Thymus (tissue), 14 donors: ENCODE results near the gene TRIL. TPM values are rescaled to one million over a fixed set of nuclear protein-coding genes. Genes with fewer than 3 reads are reported as not detected.

ENCODE experiments used
- DNase-seq, 9 donors: peaks; one replicate each; pipeline ENCODE4 v3.0.0-alpha.2; 2013; ENCODE audit warnings: low spot score in 9 of 9, low read depth in 6 of 9, missing footprints in 1 of 9
- H3K27ac ChIP-seq, 2 donors: one replicate each; pipeline ENCODE4 v1.5.1; 2013; ENCODE audit warnings: control low read depth in 1 of 2, low read depth in 1 of 2, low read length in 1 of 2, mild to moderate bottlenecking in 1 of 2, moderate library complexity in 1 of 2
- H3K27me3 ChIP-seq, 2 donors: one replicate each; pipeline ENCODE4 v1.5.1; 2013; ENCODE audit warnings: low read length in 1 of 2; ENCODE audit not compliant: control insufficient read depth in 2 of 2, insufficient read depth in 1 of 2
- H3K36me3 ChIP-seq, 2 donors: one replicate each; pipeline ENCODE4 v1.5.1; 2013; ENCODE audit warnings: low read length in 1 of 2, mild to moderate bottlenecking in 1 of 2, moderate library complexity in 1 of 2; ENCODE audit not compliant: control insufficient read depth in 2 of 2, insufficient read depth in 2 of 2
- H3K4me1 ChIP-seq, 2 donors: one replicate each; pipeline ENCODE4 v1.5.1; 2013; ENCODE audit warnings: low read length in 2 of 2; ENCODE audit not compliant: control insufficient read depth in 2 of 2, insufficient read depth in 2 of 2
- H3K4me3 ChIP-seq, 2 donors: one replicate each; pipeline ENCODE4 v1.5.1; 2013; ENCODE audit warnings: low read length in 2 of 2, control low read depth in 1 of 2, mild to moderate bottlenecking in 1 of 2
- H3K9me3 ChIP-seq, 2 donors: one replicate each; pipeline ENCODE4 v1.5.1; 2013; ENCODE audit warnings: low read length in 1 of 2, mild to moderate bottlenecking in 1 of 2; ENCODE audit not compliant: control insufficient read depth in 2 of 2, insufficient read depth in 1 of 2
- WGBS: extraction: QIAGEN DNeasy Blood & Tissue Kit; methylation state at CpG from one replicate; pipeline ENCODE4 v1.1.7; 2013; 5-methylcytosine and 5-hydroxymethylcytosine counted together
- long read RNA-seq, 10 donors: transcript quantifications; one replicate each; lab custom pipeline, GENCODE V29; 2026
- polyA plus RNA-seq: library from polyadenylated mRNA; stranded (reverse); fragments of 200-250 nt; gene quantifications from one replicate; pipeline ENCODE4 v1.2.3, GENCODE V29; 2013
- total RNA-seq: library from RNA; stranded (reverse); fragments of 120-200 nt; gene quantifications from one replicate; pipeline ENCODE4 v1.2.4, GENCODE V29; 2013
- donor health status: healthy.

The TRIL gene
- total RNA-seq (0.99 TPM), polyA plus RNA-seq (0.32 TPM)
- long read RNA-seq, donor 1: 0 reads
- long read RNA-seq, donor 2: 0 reads
- long read RNA-seq, donor 3, full-length matches to known transcripts: 4 of 4 reads
- long read RNA-seq, donor 3, partial matches to known transcripts: 0 of 4 reads
- long read RNA-seq, donor 3, other reads (novel, unspliced or antisense): 0 of 4 reads
- long read RNA-seq, donor 4, full-length matches to known transcripts: 2 of 2 reads
- long read RNA-seq, donor 4, partial matches to known transcripts: 0 of 2 reads
- long read RNA-seq, donor 4, other reads (novel, unspliced or antisense): 0 of 2 reads
- long read RNA-seq, donor 5, full-length matches to known transcripts: 14 of 14 reads
- long read RNA-seq, donor 5, partial matches to known transcripts: 0 of 14 reads
- long read RNA-seq, donor 5, other reads (novel, unspliced or antisense): 0 of 14 reads
- long read RNA-seq, donor 6, full-length matches to known transcripts: 2 of 2 reads
- long read RNA-seq, donor 6, partial matches to known transcripts: 0 of 2 reads
- long read RNA-seq, donor 6, other reads (novel, unspliced or antisense): 0 of 2 reads
- long read RNA-seq, donor 7, full-length matches to known transcripts: 4 of 4 reads
- long read RNA-seq, donor 7, partial matches to known transcripts: 0 of 4 reads
- long read RNA-seq, donor 7, other reads (novel, unspliced or antisense): 0 of 4 reads
- long read RNA-seq, donor 8, full-length matches to known transcripts: 1 of 1 reads
- long read RNA-seq, donor 8, partial matches to known transcripts: 0 of 1 reads
- long read RNA-seq, donor 8, other reads (novel, unspliced or antisense): 0 of 1 reads
- long read RNA-seq, donor 9, full-length matches to known transcripts: 1 of 1 reads
- long read RNA-seq, donor 9, partial matches to known transcripts: 0 of 1 reads
- long read RNA-seq, donor 9, other reads (novel, unspliced or antisense): 0 of 1 reads
- long read RNA-seq, donor 10, full-length matches to known transcripts: 4 of 4 reads
- long read RNA-seq, donor 10, partial matches to known transcripts: 0 of 4 reads
- long read RNA-seq, donor 10, other reads (novel, unspliced or antisense): 0 of 4 reads

DNA sequence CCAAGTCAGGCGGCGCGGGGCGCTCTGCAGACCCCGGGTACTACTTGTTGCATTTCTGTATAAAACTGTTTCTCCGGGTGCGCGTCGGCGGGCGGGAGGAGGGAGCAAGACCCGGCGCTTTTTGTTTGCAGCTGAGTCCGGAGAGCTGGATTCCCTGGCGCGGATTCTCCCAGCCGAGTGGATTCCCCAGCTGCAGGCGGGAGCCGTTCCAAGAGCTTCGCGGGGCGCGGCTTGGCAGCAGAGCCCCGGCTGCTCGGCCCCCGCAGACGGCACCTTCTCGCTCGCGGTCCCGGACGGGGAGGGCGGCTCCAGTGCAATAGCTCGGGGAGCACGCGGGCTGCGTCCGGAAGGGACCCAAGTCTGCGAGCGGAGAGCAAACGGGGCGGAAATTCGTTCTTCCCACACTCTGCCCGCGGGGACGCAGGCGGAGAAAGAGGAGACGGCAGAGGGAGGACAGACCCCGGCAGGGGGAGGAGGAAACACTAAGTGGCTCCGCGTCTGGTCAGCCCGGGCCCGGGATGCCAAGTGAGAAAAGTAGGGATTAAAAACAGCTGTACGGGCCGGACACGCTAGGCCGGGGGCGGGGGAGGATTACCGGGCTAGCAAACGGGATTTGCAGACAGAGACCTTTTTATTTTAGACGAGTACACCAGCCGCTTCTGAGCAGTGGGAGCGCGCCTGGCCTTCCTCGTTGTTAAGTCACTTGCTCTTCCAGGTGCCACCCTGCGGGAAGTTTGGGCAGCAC is at the start of gene TRIL:
TRIL (minus strand) TSS at position 96 of the 745 bp plus-strand sequence. CDS start 284 bp downstream, outside the sequence.
- H3K36me3 ChIP-seq: no peaks in the 10 kb centered on the region

DNA sequence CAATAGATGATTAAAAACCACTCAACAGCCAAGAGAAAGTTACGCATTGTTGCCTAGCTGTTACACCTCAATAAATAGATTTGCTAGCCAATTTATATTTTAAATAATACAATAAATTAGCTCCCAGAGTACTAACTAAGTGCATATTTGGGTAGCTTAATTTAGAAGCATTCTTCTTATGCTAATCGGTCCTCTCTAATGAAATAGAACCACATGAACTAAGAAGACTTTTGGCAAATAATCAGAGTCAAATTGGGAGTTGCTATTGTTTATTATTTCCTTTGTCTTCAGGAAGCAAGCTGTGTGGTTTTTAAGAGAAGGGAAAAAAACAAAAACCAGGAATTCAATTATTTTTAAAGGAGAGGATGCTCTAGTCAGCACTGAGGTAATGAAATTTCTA is 49.0 kb upstream of the TRIL start:
- Histone ChIP-seq H3K27ac (no peak overlapping the region), H3K36me3 (no peaks in the 10 kb centered on the region), H3K4me3 (no peak overlapping the region), H3K9me3 (no peaks in the 10 kb centered on the region), H3K27me3 (no peaks in the 10 kb centered on the region), H3K4me1 (no peaks in the 10 kb centered on the region)
- DNase-seq: no peak
- WGBS: 97% methylated on average over 2 of the region's 2 CpGs

More for the DNA sequence above, at the start of gene TRIL:
- Histone ChIP-seq H3K27me3 (peaks cover 54 to 86% of the 10 kb centered on the region in 2 donors), H3K4me1 (peaks cover 13 to 38% of the 10 kb centered on the region in 2 donors), H3K9me3 (peaks cover 0 to 16% of the 10 kb centered on the region in 2 donors), H3K27ac (no peak within 1 kb of the TSS), H3K4me3 (peak within 1 kb of the TSS; percentile 15 to 26)
- DNase-seq: peak in 3 of 9 donors; percentile 14 to 56 (median 33)
- 9% methylated on average over 66 of the region's 66 CpGs for WGBS

DNA sequence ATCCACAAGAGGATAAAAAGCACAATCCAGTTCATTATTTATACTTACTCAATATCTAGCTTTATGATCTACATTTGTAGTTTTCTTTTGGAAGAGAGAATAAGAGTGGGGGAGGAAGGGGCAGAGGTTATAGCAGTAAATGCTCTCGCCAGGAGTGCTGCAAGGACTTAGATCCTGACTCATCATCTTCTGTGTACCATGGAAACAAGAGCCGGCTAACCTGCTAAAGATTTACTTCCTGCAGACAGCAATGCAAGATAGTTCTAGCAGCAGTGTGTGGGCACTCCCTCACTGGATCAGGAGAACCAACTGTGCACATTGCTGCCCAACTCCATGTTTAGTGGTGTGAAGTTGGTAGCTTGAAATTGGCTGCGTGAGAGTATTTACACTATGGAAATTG is 47.7 kb upstream of the TRIL start:
- Histone ChIP-seq H3K4me3 (no peak overlapping the region), H3K4me1 (no peaks in the 10 kb centered on the region), H3K36me3 (no peaks in the 10 kb centered on the region), H3K27me3 (no peaks in the 10 kb centered on the region), H3K9me3 (no peaks in the 10 kb centered on the region), H3K27ac (no peak overlapping the region)
- DNase-seq: no peak
- 80% methylated on average over 3 of the region's 3 CpGs for WGBS

- DNase-seq: no peak
- no peak overlapping the region for H3K4me3 ChIP-seq
- H3K4me1 ChIP-seq: no peaks in the 10 kb centered on the region
- H3K36me3 ChIP-seq: no peaks in the 10 kb centered on the region
- H3K27ac ChIP-seq: no peak overlapping the region
- no peaks in the 10 kb centered on the region for H3K27me3 ChIP-seq
- no peaks in the 10 kb centered on the region for H3K9me3 ChIP-seq
- WGBS: 98% methylated on average over 1 of the region's 1 CpG
These were observed 47.3 kb upstream of the TRIL start for GRCh38 chr7:29005406-29005805.

- H3K9me3 ChIP-seq: no peaks in the 10 kb centered on the region
- no peak overlapping the region for H3K4me3 ChIP-seq
- no peak for DNase-seq
- no peaks in the 10 kb centered on the region for H3K4me1 ChIP-seq
- WGBS: 97% methylated on average over 5 of the region's 5 CpGs
- no peak overlapping the region for H3K27ac ChIP-seq
- no peaks in the 10 kb centered on the region for H3K27me3 ChIP-seq
- no peaks in the 10 kb centered on the region for H3K36me3 ChIP-seq
These were observed 45.6 kb upstream of the TRIL start for GRCh38 chr7:29003703-29004102.

- no peaks in the 10 kb centered on the region for H3K4me1 ChIP-seq
- H3K9me3 ChIP-seq: no peaks in the 10 kb centered on the region
- H3K27ac ChIP-seq: no peak overlapping the region
- no peak overlapping the region for H3K4me3 ChIP-seq
- DNase-seq: no peak
- H3K36me3 ChIP-seq: no peaks in the 10 kb centered on the region
- H3K27me3 ChIP-seq: no peaks in the 10 kb centered on the region
- WGBS: 99% methylated on average over 2 of the region's 2 CpGs
These were observed 42.6 kb upstream of the TRIL start for GRCh38 chr7:29000717-29001076.

DNA sequence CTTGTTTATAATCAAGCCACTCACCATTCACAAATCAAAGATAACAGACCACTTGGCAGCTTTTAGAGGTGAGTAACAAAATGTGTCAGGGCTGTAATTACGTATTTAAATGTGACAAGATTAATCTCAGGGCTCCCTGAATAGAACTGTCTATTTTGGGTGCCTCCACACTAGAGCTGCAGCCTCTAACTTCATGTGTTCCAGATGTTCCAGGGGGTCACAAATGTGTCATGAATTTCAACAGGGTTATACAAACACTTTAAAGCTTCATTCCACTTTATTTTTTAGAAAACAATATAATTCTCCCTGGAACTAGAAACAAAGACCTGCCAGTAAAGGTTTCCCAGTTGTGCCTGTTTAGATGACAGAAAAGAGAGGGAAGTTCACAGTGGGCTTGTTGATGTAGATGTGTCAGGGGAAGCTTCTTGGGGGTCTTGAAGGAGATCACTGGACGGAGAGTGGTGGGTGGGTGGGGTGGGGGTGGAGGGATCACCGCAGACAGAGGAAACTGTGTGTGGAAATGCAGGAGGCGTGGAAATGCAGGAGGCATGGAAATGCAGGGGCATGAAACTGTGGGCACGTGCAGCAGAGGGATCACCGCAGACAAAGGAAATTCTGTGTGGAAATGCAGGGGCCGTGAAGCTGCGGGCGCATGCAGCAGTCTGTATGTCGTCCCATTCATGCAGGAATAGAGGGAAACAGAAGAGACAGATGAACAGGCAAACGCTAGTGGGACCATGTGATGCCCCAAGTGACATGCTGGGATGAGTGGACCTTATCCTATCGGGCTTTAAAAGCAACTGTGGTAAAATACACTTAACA is 42.0 kb upstream of the TRIL start:
- no peaks in the 10 kb centered on the region for H3K9me3 ChIP-seq
- DNase-seq: no peak
- WGBS: 96% methylated on average over 12 of the region's 12 CpGs

DNA sequence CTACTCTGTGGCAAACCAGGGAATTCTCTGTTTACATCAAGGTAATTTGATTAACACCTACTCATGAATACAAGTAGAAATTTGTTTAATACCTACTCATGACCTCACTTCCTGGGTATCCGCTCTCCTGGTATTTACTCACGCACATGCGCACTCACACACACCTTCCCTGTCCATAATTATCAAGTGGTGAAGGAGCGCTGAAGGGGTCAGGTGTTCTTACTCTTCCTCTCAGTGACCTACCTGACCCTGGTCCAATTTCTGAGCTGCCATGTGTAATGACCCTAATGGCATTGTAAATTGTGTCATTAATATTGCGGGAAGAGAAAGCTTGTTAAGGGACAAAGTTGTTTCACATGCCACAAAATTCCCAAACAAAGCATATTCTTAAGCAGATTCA is 41.3 kb upstream of the TRIL start:
- H3K9me3 ChIP-seq: no peaks in the 10 kb centered on the region
- no peak for DNase-seq
- 99% methylated on average over 5 of the region's 5 CpGs for WGBS
- H3K27me3 ChIP-seq: no peaks in the 10 kb centered on the region
- no peak overlapping the region for H3K27ac ChIP-seq
- no peaks in the 10 kb centered on the region for H3K4me1 ChIP-seq
- H3K36me3 ChIP-seq: no peaks in the 10 kb centered on the region
- H3K4me3 ChIP-seq: no peak overlapping the region

More for the DNA sequence above, 42.0 kb upstream of the TRIL start:
- H3K27me3 ChIP-seq: no peaks in the 10 kb centered on the region
- no peak overlapping the region for H3K4me3 ChIP-seq
- H3K27ac ChIP-seq: no peak overlapping the region
- H3K4me1 ChIP-seq: no peaks in the 10 kb centered on the region
- H3K36me3 ChIP-seq: no peaks in the 10 kb centered on the region
